H9 (cell line): Measurements from ENCODE around the gene VASN. TPM values are rescaled to one million over a fixed set of nuclear protein-coding genes. Genes with fewer than 3 reads are reported as not detected.

Experiments used
- DNase-seq: peaks from one replicate; pipeline ENCODE4 v3.0.0-alpha.2; 2017
- H2AFZ ChIP-seq: one replicate; pipeline ENCODE4 v1.6.1; 2013; ENCODE audit warnings: mild to moderate bottlenecking, low read length, control low read depth, moderate library complexity
- H2AK5ac ChIP-seq: 2 replicates; pipeline ENCODE4 v1.6.1; 2013; ENCODE audit warnings: low read length, control low read depth, mixed read lengths; ENCODE audit not compliant: insufficient read length
- H2BK120ac ChIP-seq: one replicate; pipeline ENCODE4 v1.6.1; 2013; ENCODE audit warnings: low read depth, mild to moderate bottlenecking, low read length, control low read depth, inconsistent platforms; ENCODE audit not compliant: poor library complexity, severe bottlenecking
- H2BK12ac ChIP-seq: 2 replicates; pipeline ENCODE4 v1.6.1; 2013; ENCODE audit warnings: low read length, control low read depth, mixed read lengths, low read depth; ENCODE audit not compliant: insufficient read length
- H2BK15ac ChIP-seq: 2 replicates; pipeline ENCODE4 v1.6.1; 2013; ENCODE audit warnings: low read depth, low read length, control low read depth
- H2BK20ac ChIP-seq: one replicate; pipeline ENCODE4 v1.6.1; 2013; ENCODE audit warnings: low read depth, mild to moderate bottlenecking, low read length, control low read depth, inconsistent platforms; ENCODE audit not compliant: poor library complexity, severe bottlenecking
- H2BK5ac ChIP-seq: 2 replicates; pipeline ENCODE4 v1.6.1; 2013; ENCODE audit warnings: low read length, control low read depth, mixed read lengths; ENCODE audit not compliant: insufficient read length
- H3K14ac ChIP-seq: 2 replicates; pipeline ENCODE4 v1.6.1; 2013; ENCODE audit warnings: low read length, control low read depth; ENCODE audit not compliant: insufficient read depth
- H3K18ac ChIP-seq: 2 replicates; pipeline ENCODE4 v1.6.1; 2013; ENCODE audit warnings: low read depth, mild to moderate bottlenecking, mixed read lengths, low read length, control low read depth; ENCODE audit not compliant: insufficient read length
- H3K23ac ChIP-seq: 2 replicates; pipeline ENCODE4 v1.6.1; 2013; ENCODE audit warnings: low read length, control low read depth, mixed read lengths, low read depth; ENCODE audit not compliant: insufficient read length
- H3K23me2 ChIP-seq: 2 replicates; pipeline ENCODE4 v1.6.1; 2013; ENCODE audit warnings: low read depth, mild to moderate bottlenecking, mixed read lengths, low read length, control low read depth; ENCODE audit not compliant: insufficient read length, poor library complexity, severe bottlenecking
- H3K27ac ChIP-seq: 2 replicates; pipeline ENCODE4 v1.5.1; 2013; ENCODE audit warnings: low read length, control low read depth, mixed read lengths, low read depth; ENCODE audit not compliant: insufficient read length
- H3K27me3 ChIP-seq: 2 replicates; pipeline ENCODE4 v1.6.1; 2013; ENCODE audit warnings: low read length, control low read depth, inconsistent platforms; ENCODE audit not compliant: insufficient read depth
- H3K4ac ChIP-seq: 2 replicates; pipeline ENCODE4 v1.6.1; 2013; ENCODE audit warnings: low read depth, mild to moderate bottlenecking, control low read depth, inconsistent platforms, low read length, moderate library complexity
- H3K4me1 ChIP-seq: 2 replicates; pipeline ENCODE4 v1.6.1; 2013; ENCODE audit warnings: low read length, control low read depth, inconsistent platforms; ENCODE audit not compliant: insufficient read depth
- H3K4me2 ChIP-seq: 2 replicates; pipeline ENCODE4 v1.6.1; 2013; ENCODE audit warnings: low read length, control low read depth, mixed read lengths; ENCODE audit not compliant: insufficient read length, insufficient read depth
- H3K56ac ChIP-seq: 2 replicates; pipeline ENCODE4 v1.6.1; 2013; ENCODE audit warnings: low read depth, mild to moderate bottlenecking, mixed read lengths, low read length, control low read depth; ENCODE audit not compliant: insufficient read length
- H3K79me1 ChIP-seq: 2 replicates; pipeline ENCODE4 v1.6.1; 2013; ENCODE audit warnings: low read depth, mild to moderate bottlenecking, moderate library complexity, low read length, control low read depth, inconsistent platforms; ENCODE audit not compliant: insufficient read depth, poor library complexity, severe bottlenecking
- H3K79me2 ChIP-seq: 2 replicates; pipeline ENCODE4 v1.6.1; 2013; ENCODE audit warnings: low read length, control low read depth, inconsistent platforms; ENCODE audit not compliant: insufficient read depth
- H3K9ac ChIP-seq: 2 replicates; pipeline ENCODE4 v1.6.1; 2013; ENCODE audit warnings: low read length, control low read depth, mixed read lengths; ENCODE audit not compliant: insufficient read length; ENCODE audit errors: extremely low read depth
- H3K9me3 ChIP-seq: one replicate; pipeline ENCODE4 v1.6.1; 2013; ENCODE audit warnings: low read depth, low read length, inconsistent platforms; ENCODE audit not compliant: control insufficient read depth
- H3T11ph ChIP-seq: one replicate; pipeline ENCODE4 v1.6.1; 2013; ENCODE audit warnings: mild to moderate bottlenecking, low read length, control low read depth, inconsistent platforms
- H4K20me1 ChIP-seq: one replicate; pipeline ENCODE4 v1.6.1; 2013; ENCODE audit not compliant: control insufficient read depth, insufficient read length, insufficient read depth
- H4K5ac ChIP-seq: 2 replicates; pipeline ENCODE4 v1.6.1; 2013; ENCODE audit warnings: low read depth, mild to moderate bottlenecking, mixed read lengths, low read length, control low read depth; ENCODE audit not compliant: insufficient read length
- H4K8ac ChIP-seq: replicated peaks from 2 replicates; pipeline ENCODE4 v1.6.1; 2013; ENCODE audit warnings: low read length, control low read depth, mixed read lengths, low read depth; ENCODE audit not compliant: insufficient read length
- H4K91ac ChIP-seq: 2 replicates; pipeline ENCODE4 v1.6.1; 2013; ENCODE audit warnings: low read depth, mild to moderate bottlenecking, moderate library complexity, mixed read lengths, low read length, control low read depth; ENCODE audit not compliant: insufficient read length
- H3K27ac Mint-ChIP-seq, 3 experiments: 2 replicates in 2 of 3; 3 replicates in 1 of 3; pipeline ENCODE4 v1.8.0; 2020 to 2021; ENCODE audit warnings: mixed read lengths in 3 of 3, mild to moderate bottlenecking in 1 of 3, moderate library complexity in 1 of 3
- H3K27me3 Mint-ChIP-seq: 2 replicates; pipeline ENCODE4 v1.8.0; 2021; ENCODE audit warnings: low read depth, mild to moderate bottlenecking, moderate library complexity, mixed read lengths
- H3K36me3 Mint-ChIP-seq, 3 experiments: 2 replicates in 2 of 3; 3 replicates in 1 of 3; pipeline ENCODE4 v1.8.0; 2020 to 2021; ENCODE audit warnings: low read depth in 3 of 3, mixed read lengths in 3 of 3; ENCODE audit not compliant: insufficient read depth in 1 of 3
- H3K4me1 Mint-ChIP-seq, 2 experiments: 2 replicates each; pipeline ENCODE4 v1.8.0; 2020; ENCODE audit warnings: mixed read lengths in 2 of 2
- H3K4me3 Mint-ChIP-seq, 2 experiments: 2 replicates in 1 of 2; 3 replicates in 1 of 2; pipeline ENCODE4 v1.8.0; 2020 to 2021; ENCODE audit warnings: mild to moderate bottlenecking in 2 of 2, mixed read lengths in 2 of 2, moderate library complexity in 1 of 2
- H3K9me3 Mint-ChIP-seq, 2 experiments: 2 replicates in 1 of 2; 3 replicates in 1 of 2; pipeline ENCODE4 v1.8.0; 2020; ENCODE audit warnings: mild to moderate bottlenecking in 2 of 2, mixed read lengths in 2 of 2, moderate library complexity in 1 of 2
- WGBS: extraction: QIAGEN DNeasy Blood & Tissue Kit; methylation state at CpG from one replicate; pipeline ENCODE4 v1.1.7; 2013; ENCODE audit warnings: missing lambda C conversion rate, low lambda C conversion rate, mixed read lengths; ENCODE audit not compliant: insufficient read length; ENCODE audit errors: extremely low coverage; 5-methylcytosine and 5-hydroxymethylcytosine counted together
- total RNA-seq: library from RNA; stranded (reverse); gene quantifications from 2 replicates; pipeline ENCODE4 v1.2.1, GENCODE V29; 2021
- TF ChIP-seq, protein P1 (sequence below): fragments of 200-600 bp; sonication (generic); conservative IDR thresholded peaks from 3 replicates; pipeline ENCODE4 v1.8.0; 2021; ENCODE audit warnings: antibody characterized with exemption, mild to moderate bottlenecking

VASN gene
- total RNA-seq, 1 experiment from 2014 or later, result 11.0 TPM

DNA sequence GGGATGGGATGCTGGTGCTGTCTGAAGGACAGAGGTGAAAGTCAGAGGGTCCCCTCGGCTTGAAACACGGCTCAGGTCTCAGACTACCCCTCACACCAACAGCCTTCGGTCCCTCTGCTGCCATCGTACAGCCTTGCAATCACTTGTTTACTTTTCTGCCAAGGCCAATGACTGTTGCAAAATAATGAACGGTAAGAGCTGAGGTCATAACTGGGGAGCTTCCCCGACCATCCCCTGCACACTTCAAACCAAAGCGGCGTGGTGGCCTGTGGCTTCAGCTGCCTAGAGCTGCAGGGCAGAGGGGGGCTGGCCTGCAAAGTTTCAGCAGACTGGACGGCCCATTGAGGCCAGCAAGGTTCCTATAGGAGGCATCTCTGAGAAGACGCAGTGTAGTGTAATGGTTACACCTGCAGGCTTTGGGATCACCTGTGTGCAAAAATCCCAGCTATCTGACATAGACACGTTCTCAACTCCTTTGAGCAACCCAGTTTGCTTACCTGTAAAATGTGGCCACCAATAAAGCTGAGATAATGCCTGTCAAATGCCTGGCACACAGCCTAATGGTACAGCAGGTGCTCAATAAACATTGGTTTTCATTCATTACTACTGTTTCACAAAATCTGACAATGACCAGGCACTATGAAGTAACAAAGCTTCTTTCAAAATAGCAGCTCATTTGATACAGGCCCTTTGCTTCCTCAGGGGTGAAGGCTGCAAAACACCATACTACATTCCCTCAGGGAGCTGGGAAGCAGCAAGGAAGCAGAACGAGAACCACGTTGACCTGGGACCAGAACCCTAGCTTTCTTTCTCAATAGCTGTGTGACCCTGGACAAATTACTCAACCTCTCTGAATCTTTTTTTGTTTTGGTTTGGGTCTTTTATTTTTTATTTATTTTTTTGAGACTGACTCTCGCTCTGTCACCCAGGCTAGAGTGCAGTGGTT is 25.5 kb upstream of the VASN start:
- Histone ChIP-seq H2BK5ac (no peak overlapping the region), H4K8ac (no peak overlapping the region), H3K4ac (no peak overlapping the region), H2BK15ac (no peak overlapping the region), H4K5ac (no peak overlapping the region), H3K4me1 (no peaks in the 10 kb centered on the region), H3K4me2 (no peak overlapping the region), H2BK12ac (no peak overlapping the region), H3K27ac (no peak overlapping the region), H3T11ph (no peak overlapping the region), H2AFZ (no peak overlapping the region), H3K23ac (no peak overlapping the region), H4K91ac (no peak overlapping the region), H4K20me1 (no peaks in the 10 kb centered on the region), H3K79me2 (peaks cover 14% of the 10 kb centered on the region; the same call in 1 of the 2 replicates), H3K56ac (no peak overlapping the region), H2AK5ac (no peak overlapping the region), H2BK20ac (no peak overlapping the region), H3K18ac (no peak overlapping the region), H3K9me3 (no peaks in the 10 kb centered on the region), H3K14ac (no peak overlapping the region), H3K27me3 (no peaks in the 10 kb centered on the region), H3K9ac (no peak overlapping the region), H3K79me1 (peaks cover 7% of the 10 kb centered on the region), H3K23me2 (no peaks in the 10 kb centered on the region), H2BK120ac (no peak overlapping the region)
- Mint-ChIP-seq H3K4me3 (no peak overlapping the region), H3K27ac (peak overlapping the region in 1 of 3 experiments; percentile 28; a peak in 1 of 7 replicates), H3K36me3 (peaks cover 28 to 36% (median 33%) of the 10 kb centered on the region in 3 experiments), H3K4me1 (no peaks in the 10 kb centered on the region), H3K9me3 (peaks cover 18% of the 10 kb centered on the region in 2 experiments), H3K27me3 (peaks cover 4% of the 10 kb centered on the region)
- WGBS, result no CpG with 5 or more reads among the region's 14 CpGs
- DNase-seq, result no peak
- TF ChIP-seq, protein P1, sequence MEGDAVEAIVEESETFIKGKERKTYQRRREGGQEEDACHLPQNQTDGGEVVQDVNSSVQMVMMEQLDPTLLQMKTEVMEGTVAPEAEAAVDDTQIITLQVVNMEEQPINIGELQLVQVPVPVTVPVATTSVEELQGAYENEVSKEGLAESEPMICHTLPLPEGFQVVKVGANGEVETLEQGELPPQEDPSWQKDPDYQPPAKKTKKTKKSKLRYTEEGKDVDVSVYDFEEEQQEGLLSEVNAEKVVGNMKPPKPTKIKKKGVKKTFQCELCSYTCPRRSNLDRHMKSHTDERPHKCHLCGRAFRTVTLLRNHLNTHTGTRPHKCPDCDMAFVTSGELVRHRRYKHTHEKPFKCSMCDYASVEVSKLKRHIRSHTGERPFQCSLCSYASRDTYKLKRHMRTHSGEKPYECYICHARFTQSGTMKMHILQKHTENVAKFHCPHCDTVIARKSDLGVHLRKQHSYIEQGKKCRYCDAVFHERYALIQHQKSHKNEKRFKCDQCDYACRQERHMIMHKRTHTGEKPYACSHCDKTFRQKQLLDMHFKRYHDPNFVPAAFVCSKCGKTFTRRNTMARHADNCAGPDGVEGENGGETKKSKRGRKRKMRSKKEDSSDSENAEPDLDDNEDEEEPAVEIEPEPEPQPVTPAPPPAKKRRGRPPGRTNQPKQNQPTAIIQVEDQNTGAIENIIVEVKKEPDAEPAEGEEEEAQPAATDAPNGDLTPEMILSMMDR, result no peak
